Epithelial cell of prostate (primary cell): ENCODE measurements around the gene LRRC32.

ENCODE experiments used
- DNase-seq: peaks from one replicate; pipeline ENCODE4 v3.0.0-alpha.2; 2011; ENCODE audit warnings: low read depth, low spot score
- H3K27ac ChIP-seq: fragments of 450-650 bp; 2 replicates; pipeline ENCODE4 v1.5.1; 2017; ENCODE audit warnings: mild to moderate bottlenecking

Gene LRRC32, protein sequence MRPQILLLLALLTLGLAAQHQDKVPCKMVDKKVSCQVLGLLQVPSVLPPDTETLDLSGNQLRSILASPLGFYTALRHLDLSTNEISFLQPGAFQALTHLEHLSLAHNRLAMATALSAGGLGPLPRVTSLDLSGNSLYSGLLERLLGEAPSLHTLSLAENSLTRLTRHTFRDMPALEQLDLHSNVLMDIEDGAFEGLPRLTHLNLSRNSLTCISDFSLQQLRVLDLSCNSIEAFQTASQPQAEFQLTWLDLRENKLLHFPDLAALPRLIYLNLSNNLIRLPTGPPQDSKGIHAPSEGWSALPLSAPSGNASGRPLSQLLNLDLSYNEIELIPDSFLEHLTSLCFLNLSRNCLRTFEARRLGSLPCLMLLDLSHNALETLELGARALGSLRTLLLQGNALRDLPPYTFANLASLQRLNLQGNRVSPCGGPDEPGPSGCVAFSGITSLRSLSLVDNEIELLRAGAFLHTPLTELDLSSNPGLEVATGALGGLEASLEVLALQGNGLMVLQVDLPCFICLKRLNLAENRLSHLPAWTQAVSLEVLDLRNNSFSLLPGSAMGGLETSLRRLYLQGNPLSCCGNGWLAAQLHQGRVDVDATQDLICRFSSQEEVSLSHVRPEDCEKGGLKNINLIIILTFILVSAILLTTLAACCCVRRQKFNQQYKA

DNA sequence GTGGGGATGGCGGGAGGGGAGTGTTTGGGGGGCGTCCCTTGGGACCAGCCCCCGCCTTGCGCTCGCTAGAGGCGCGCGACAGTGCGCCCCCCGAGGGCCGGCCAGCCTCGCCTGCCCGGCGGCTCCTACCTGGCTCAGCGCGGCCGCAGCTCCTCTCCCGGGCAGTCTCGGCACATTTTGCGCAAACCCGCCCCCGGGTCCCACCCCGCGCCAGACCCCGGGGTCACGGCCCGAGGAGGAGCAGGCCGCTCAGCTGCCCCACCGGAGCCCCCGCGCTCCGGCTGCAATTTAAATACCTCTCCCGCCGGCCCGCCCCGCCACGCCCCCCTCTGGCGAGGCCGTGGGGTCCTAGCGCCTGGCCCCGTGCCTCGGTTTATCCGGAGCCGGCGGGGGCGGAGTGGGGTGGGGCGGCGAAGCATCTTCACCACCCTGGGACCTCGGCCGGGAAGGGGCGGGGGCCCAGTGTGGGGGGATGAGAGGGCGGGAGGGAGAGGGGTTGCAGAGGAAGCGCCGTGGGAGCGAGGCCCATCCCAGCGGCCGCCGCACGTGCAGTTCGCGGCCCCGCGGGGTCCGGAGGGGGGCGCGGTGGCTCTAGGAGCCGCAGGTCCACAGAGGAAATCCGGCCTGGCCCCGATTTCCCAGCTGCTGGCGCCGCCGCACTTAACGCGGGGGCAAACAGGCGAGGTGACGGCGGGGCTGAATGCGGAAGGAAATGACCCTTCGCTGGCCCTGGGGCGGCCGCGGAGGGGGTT lies at the start of gene LRRC32:
Gene LRRC32, minus strand, starts transcription at position 263 of the 752 bp plus-strand sequence. CDS start 4,793 bp downstream, outside the sequence.
- DNase-seq = no peak
- H3K27ac ChIP-seq = no peak within 1 kb of the TSS

- DNase-seq = no peak
- H3K27ac ChIP-seq = no peak overlapping the region
These were observed 49.1 kb upstream of the LRRC32 start for GRCh38 chr11:76719686-76720085.

- H3K27ac ChIP-seq = no peak overlapping the region
- no peak for DNase-seq
These were observed 48.7 kb upstream of the LRRC32 start for GRCh38 chr11:76719281-76719680.

DNA sequence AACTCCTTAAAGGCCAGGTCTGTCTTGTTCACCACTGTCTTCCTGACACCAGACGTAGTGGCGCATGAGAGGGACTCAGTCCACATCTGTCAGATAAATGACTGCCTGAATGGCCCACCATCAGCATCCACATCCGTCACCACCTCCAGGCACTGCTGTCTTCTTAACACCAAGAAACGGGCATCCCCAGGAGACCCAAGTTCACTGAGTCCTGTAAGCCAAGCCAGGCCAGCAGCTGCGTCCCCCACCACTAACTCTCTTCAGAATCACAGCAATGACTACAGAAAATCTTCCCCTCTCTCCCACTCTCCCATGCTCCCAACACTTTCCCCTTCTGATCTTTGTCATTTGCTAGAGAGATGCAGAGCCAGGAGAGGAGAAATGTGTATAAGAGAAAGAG lies 47.3 kb upstream of the LRRC32 start:
- DNase-seq = no peak
- H3K27ac ChIP-seq = no peak overlapping the region

- DNase-seq = no peak
- no peak overlapping the region for H3K27ac ChIP-seq
These were observed 46.8 kb upstream of the LRRC32 start for GRCh38 chr11:76717369-76717768.

GRCh38 chr11:76716268-76716667 lies 45.7 kb upstream of the LRRC32 start:
- no peak overlapping the region for H3K27ac ChIP-seq
- DNase-seq = no peak

DNA sequence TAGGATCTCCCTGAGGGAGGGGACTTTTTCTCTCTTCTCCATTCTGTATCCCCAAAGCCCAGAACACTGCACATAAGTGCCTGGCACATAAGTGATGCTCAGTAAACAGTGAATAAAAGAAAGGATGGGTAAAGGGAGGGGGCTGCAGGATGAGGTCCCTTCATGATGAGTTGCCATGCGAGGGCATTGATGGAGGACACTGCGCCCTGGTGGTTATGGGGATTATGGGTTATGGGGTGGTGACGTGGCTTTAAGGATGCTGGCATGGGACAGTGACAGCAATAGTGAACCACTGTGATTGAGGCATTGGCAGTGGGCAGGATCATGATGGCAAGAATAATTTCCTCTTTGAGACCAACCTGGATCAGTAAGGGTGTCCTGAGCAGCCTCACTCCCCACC lies 43.9 kb upstream of the LRRC32 start:
- no peak overlapping the region for H3K27ac ChIP-seq
- no peak for DNase-seq

DNA sequence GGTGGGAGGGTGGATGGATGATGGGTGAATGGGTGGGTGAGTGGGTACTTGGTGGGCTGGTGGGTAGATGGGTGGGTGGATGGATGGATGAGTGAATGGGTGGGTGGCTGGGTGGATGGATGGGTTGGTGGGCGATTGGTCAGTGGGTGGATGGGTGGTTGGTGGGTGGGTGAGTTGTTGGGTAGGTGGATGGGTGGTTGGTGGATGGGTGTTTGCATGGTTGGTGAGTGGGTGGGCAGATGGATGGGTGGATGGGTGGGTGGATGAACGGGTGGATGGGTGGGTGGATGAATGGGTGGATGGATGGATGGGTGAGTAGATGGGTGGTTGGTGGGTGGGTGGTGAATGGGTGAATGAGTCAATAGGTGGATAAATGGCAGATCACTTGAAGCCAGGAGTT lies 43.0 kb upstream of the LRRC32 start:
- DNase-seq = no peak
- no peak overlapping the region for H3K27ac ChIP-seq

GRCh38 chr11:76712125-76712524 lies 41.6 kb upstream of the LRRC32 start:
- H3K27ac ChIP-seq = no peak overlapping the region
- DNase-seq = no peak

DNA sequence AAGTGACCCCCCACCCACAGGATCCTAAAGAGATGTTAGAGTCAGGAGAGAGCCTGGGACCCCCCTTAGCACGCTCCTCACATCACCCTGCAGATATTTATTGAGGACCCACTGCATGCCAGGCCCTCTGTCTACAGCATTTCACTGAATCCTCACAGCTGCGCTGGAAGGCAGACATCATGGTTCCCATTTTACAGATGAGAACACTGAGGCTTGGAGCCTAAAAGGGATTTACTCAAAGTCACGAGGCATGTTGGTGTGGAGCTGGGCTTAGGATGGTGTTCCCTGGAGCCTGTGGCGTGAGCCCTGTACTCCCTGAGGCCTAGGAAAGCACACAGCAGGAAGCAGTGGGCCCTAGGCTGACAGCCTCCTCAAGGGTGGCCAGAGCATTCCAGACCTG lies 39.2 kb upstream of the LRRC32 start:
- no peak overlapping the region for H3K27ac ChIP-seq
- DNase-seq = no peak

GRCh38 chr11:76708972-76709660 lies 38.6 kb upstream of the LRRC32 start:
- no peak for DNase-seq
- no peak overlapping the region for H3K27ac ChIP-seq

DNA sequence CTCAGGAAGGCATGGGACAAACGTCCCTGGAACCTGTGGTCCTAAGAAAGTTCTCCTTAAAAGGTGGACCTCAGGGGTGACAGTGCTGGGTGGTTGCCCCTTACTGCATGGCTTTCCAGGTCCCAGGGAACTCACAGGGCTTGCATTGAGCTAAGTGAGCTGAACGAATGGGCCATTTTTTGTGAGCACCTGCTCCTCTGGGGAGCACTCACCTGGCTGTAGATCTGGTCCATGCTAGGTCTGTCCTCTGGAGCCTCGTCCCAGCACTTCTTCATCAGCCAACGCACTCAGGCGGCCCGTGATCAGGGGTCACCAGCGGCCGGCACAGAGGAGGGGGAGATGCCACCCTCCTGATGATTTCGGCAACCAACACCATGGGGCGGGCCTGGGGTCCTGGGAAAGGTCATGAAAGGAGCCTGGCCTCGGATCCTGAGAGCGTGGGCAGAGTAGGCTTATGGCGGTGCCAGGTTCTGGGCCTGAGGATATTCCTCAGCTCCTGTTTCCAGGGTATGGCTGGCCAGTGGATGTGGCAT lies 36.8 kb upstream of the LRRC32 start:
- H3K27ac ChIP-seq = no peak overlapping the region
- no peak for DNase-seq

DNA sequence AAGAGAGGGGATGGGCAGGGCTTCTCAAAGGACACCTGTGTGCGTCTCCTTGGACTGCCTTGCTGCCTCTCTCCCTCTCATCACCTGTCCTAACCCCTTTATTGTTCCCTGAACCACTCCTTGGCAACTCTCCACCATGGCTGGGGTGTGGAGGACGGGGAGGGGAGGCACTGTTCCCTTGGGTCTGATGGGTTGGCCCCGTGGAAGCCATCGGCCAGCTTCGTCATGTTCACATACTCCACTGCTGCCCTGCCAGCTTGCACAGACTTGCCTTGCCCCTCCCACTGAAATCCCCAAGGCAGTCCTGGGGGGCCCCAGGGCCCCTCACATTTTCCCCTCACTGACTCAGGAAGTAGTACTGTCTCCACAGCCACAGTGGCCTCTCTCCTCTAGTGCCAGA lies 36.1 kb upstream of the LRRC32 start:
- DNase-seq = no peak

GRCh38 chr11:76705826-76706225 lies 35.3 kb upstream of the LRRC32 start:
- H3K27ac ChIP-seq = no peak overlapping the region
- DNase-seq = no peak

More for the DNA sequence above, 36.1 kb upstream of the LRRC32 start:
- no peak overlapping the region for H3K27ac ChIP-seq

DNA sequence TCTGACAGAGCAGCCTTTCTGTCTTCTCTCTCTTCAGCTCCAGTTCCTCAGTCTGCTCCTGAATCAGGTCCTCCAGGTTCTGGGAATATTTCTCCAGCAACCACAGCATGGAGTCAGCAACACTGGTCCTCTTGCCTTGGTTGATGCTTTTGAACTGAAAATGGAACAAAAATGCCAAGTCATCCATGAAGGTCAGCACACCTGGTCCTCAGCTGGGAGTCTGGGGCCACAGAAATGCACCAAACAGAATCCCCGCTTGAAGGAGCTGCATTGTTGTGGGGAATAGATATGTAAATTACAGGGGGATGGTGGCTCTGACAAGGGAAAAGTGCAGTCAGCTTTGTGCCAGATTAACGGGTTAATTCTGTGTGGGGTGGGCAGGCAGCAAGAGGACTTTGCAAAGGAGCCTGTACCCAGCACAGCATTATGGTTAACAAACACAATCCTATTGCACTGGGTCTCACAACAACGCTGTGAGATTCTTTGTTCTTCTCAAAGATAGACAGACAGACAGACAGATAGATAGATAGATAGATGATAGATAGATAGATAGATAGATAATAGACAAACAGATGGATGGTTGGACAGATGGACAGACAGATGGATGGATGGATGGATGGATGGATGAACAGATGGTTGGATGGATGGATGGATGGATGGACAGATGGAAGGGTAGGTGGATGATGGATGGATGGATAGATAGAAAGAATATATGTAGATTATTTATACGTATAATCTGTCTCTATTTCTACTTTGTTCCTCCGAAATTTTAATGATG lies 33.8 kb upstream of the LRRC32 start:
- H3K27ac ChIP-seq = no peak overlapping the region
- DNase-seq = no peak

DNA sequence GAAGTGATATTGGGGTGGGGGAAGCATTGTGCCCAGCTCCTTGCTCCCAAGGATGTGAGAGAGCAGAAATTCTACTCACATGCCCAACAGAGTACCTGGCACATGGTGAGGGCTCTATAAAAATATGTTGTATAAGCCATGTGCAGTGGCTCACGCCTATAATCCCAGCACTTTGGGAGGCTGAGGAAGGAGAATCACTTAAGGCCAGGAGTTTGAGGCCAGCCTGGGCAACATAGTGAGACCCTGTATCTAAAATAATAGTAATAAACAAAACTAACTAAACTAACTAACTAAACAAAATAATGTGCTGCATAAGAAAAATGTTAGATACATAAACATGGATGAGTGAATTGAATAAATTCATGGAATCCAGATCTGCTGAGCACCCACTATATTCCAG lies 33.2 kb upstream of the LRRC32 start:
- H3K27ac ChIP-seq = no peak overlapping the region
- no peak for DNase-seq

DNA sequence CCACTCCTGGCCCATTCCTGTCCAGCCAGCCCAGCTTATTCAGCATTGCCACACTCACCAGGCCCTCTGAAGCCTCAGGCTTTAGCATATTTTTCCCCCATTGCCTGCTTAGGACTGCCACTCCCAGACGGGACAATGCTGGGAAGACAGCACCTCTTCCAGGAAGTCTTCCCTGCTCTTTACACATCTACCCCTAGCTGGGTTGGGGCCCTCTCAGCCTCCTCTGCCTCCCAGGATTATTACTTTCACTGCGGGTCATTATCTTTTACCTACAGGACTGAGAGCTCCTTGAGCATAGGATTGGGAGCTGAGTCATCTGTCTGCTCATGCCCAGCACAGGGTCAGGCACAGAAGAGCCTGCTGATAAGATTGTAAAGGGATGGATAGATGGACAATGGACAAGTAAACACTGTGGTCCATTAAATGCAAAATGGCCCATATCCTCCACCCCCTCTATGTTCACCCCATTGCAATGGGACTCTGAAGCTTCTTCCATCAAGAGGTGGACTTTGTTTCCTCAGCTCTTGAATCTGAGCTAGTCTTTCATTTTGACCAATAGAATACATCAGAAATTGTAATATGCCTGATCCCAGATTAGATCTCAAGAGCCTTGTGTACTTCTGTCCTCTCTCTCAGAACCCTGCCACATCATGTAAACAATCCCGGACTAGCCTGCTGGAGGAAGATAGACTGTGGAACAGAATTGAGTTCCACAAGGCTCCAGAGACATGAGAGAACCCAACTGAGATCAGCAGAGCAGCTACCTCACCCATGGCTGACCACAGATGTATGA lies 32.0 kb upstream of the LRRC32 start:
- H3K27ac ChIP-seq = no peak overlapping the region
- DNase-seq = no peak

DNA sequence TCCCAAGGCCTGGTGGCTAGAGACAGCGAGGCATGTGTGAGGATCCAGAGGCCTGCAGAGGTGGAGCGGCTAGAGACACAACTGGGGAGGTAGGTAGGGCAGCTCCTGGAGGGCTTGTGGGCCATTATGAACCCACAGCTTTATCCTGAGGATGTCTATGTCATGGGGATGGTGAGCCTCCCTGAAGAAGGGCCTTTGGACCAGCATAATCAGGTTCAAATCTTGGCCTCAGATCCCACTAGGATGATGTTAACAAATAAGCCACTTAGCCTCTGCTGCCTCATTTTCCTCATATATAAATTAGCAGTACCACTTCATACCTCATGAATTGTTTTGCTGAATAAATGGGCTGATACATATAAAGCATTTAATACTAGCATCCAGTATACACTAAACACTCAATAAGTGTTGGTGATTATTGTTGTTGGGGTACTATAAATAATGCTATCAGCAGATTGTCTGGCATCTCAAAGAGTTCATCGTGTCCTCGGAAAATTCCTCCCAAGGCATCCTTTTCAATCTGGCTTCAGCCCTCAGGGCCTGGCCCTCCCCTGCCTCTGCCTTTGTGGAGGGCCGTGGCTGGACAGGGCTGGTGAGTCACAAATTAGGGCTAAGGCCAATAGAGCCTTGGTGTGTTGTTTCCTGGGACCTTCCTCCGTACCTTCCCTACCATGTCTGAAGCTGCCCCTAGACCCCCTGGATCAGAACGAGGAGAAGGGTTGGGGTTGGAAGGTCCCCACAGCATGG lies 30.9 kb upstream of the LRRC32 start:
- no peak overlapping the region for H3K27ac ChIP-seq
- DNase-seq = no peak
